CD4-positive, alpha-beta T cell (primary cell): ENCODE data around the gene AGBL5. TPM values are rescaled to one million over a fixed set of nuclear protein-coding genes. Genes with fewer than 3 reads are reported as not detected.

ENCODE experiments used
- ATAC-seq: fragments of 200-7000 bp; cut with Tn5 transposase; one replicate; pipeline ENCODE4 v1.10.0; 2022; ENCODE audit warnings: mild to moderate bottlenecking; ENCODE audit not compliant: poor library complexity
- CTCF ChIA-PET: fragments of 350-600 bp; sonication (Branson Sonifier 250); formaldehyde crosslinking; loops from one replicate; lab custom pipeline; 2021; ENCODE audit warnings: antibody characterized with exemption, inconsistent platforms; lab: Charles Lee
- POLR2A ChIA-PET: fragments of 350-600 bp; sonication (Branson Sonifier 250); formaldehyde crosslinking; loops from one replicate; lab custom pipeline; 2021; ENCODE audit warnings: antibody characterized with exemption, inconsistent platforms; lab: Charles Lee
- DNase-seq, 14 experiments: peaks; one replicate each; pipeline ENCODE4 v3.0.0-alpha.2; 2013 to 2020; ENCODE audit warnings: mixed read lengths in 2 of 14
- H3K27ac ChIP-seq, 2 donors: one replicate each; pipeline versions ENCODE4 v1.5.1 to v1.7.0; 2013; ENCODE audit warnings: low read length in 2 of 2, low read depth in 1 of 2, mild to moderate bottlenecking in 1 of 2
- H3K27me3 ChIP-seq, 2 experiments: 1 replicate in 1 of 2; 2 replicates in 1 of 2; pipeline versions ENCODE4 v1.6.1 to v1.7.0; 2013; ENCODE audit warnings: low read length in 2 of 2, control low read depth in 1 of 2, mild to moderate bottlenecking in 1 of 2, moderate library complexity in 1 of 2; ENCODE audit not compliant: insufficient read depth in 2 of 2, control insufficient read depth in 1 of 2
- H3K36me3 ChIP-seq: one replicate; pipeline ENCODE4 v1.6.1; 2013; ENCODE audit warnings: low read length, control low read depth; ENCODE audit not compliant: insufficient read depth
- H3K4me1 ChIP-seq: one replicate; pipeline ENCODE4 v1.6.1; 2013; ENCODE audit warnings: low read length, control low read depth; ENCODE audit not compliant: insufficient read depth
- H3K4me3 ChIP-seq: one replicate; pipeline ENCODE4 v1.5.1; 2013; ENCODE audit warnings: mild to moderate bottlenecking, low read length, moderate library complexity
- H3K9me3 ChIP-seq, 2 experiments: 1 replicate in 1 of 2; 2 replicates in 1 of 2; pipeline versions ENCODE4 v1.6.1 to v1.7.0; 2013; ENCODE audit warnings: low read length in 2 of 2, mild to moderate bottlenecking in 2 of 2, control low read depth in 1 of 2, moderate library complexity in 1 of 2; ENCODE audit not compliant: control insufficient read depth in 1 of 2, insufficient read depth in 1 of 2
- H3K27ac Mint-ChIP-seq: one replicate; pipeline ENCODE4 v1.8.0; 2020; ENCODE audit warnings: mixed read lengths
- H3K27me3 Mint-ChIP-seq: one replicate; pipeline ENCODE4 v1.8.0; 2021; ENCODE audit warnings: mixed read lengths
- H3K36me3 Mint-ChIP-seq: one replicate; pipeline ENCODE4 v1.8.0; 2021; ENCODE audit warnings: low read depth, mixed read lengths
- H3K4me1 Mint-ChIP-seq: one replicate; pipeline ENCODE4 v1.8.0; 2021; ENCODE audit warnings: low read depth, mixed read lengths
- H3K4me3 Mint-ChIP-seq: one replicate; pipeline ENCODE4 v1.8.0; 2020; ENCODE audit warnings: mild to moderate bottlenecking, mixed read lengths
- H3K9me3 Mint-ChIP-seq: one replicate; pipeline ENCODE4 v1.8.0; 2020; ENCODE audit warnings: mixed read lengths
- CTCF ChIP-seq: fragments of 200-600 bp; IDR thresholded peaks from one replicate; pipeline ENCODE4 v1.8.0; 2022; ENCODE audit warnings: antibody characterized with exemption, mild to moderate bottlenecking
- intact Hi-C, 2 experiments: fragments of 100-400 bp; cut with DNase I in 1 of 2; cut with micrococcal nuclease in 1 of 2; formaldehyde crosslinking; loops; one replicate each; pipeline versions ENCODE4 v1.15.1 to v1.9.0; 2023 to 2025; cut with DNase I, micrococcal nuclease
- total RNA-seq, 174 experiments: library from RNA in 2 of 174; stranded (reverse) in 2 of 174; gene quantifications; one replicate each; pipeline ENCODE4 v1.2.3 and lab custom pipeline; 2021 to 2026

AGBL5 gene
- total RNA-seq, 2 experiments from 2014 or later, result 10.8 to 11.6 TPM

- H3K36me3 ChIP-seq, result peaks cover 36% of the 10 kb centered on the region
- peak overlapping the region; percentile 34 for H3K27ac Mint-ChIP-seq
- ATAC-seq (no peak), DNase-seq (no peak)
- H3K4me1 ChIP-seq, result no peaks in the 10 kb centered on the region
- H3K27ac ChIP-seq, result no peak overlapping the region
- POLR2A ChIA-PET, result no interaction called here
- no peaks in the 10 kb centered on the region for H3K27me3 ChIP-seq
- CTCF ChIA-PET, result no interaction called here
- H3K4me3 ChIP-seq, result no peak overlapping the region
- no peak overlapping the region for H3K4me3 Mint-ChIP-seq
- TF ChIP-seq CTCF, result no peak
- no peaks in the 10 kb centered on the region for H3K9me3 Mint-ChIP-seq
- no peaks in the 10 kb centered on the region for H3K27me3 Mint-ChIP-seq
- peaks cover 4% of the 10 kb centered on the region for H3K4me1 Mint-ChIP-seq
- intact Hi-C loops, result no loop called here
- H3K9me3 ChIP-seq, result no peaks in the 10 kb centered on the region
- H3K36me3 Mint-ChIP-seq, result peaks cover 41% of the 10 kb centered on the region
These were observed 8.4 kb upstream of the AGBL5 start for GRCh38 chr2:27042985-27043634.

- Histone ChIP-seq H3K4me3 (peak overlapping the region; percentile 76), H3K9me3 (no peaks in the 10 kb centered on the region), H3K36me3 (peaks cover 4% of the 10 kb centered on the region), H3K4me1 (peaks cover 20% of the 10 kb centered on the region), H3K27me3 (no peaks in the 10 kb centered on the region), H3K27ac (peak overlapping the region; percentile 41 to 77)
- ChIA-PET CTCF (interaction anchor here (0.9 to 3.1 kb wide), 10 partner anchors 12 to 230 kb away, joined by 3 to 18 read pairs (median 7); partner anchors contain the start of genes KHK, OST4, PREB and TMEM214), POLR2A (interaction anchor here (0.6 to 13.4 kb wide), 16 partner anchors 10 to 1821 kb away, joined by 3 to 301 read pairs (median 8); partner anchors contain the start of genes ABHD1, ATRAID, KHK and MPV17)
- no peaks in the 10 kb centered on the region for H3K9me3 Mint-ChIP-seq
- H3K27me3 Mint-ChIP-seq, result peaks cover 15% of the 10 kb centered on the region
- ATAC-seq, result peak; percentile 11
- H3K36me3 Mint-ChIP-seq, result peaks cover 30% of the 10 kb centered on the region
- peak overlapping the region; percentile 100 for H3K27ac Mint-ChIP-seq
- DNase-seq, result peak in 12 of 14 experiments; percentile 22 to 86 (median 49)
- intact Hi-C loops, result loop anchor here (1.0 to 5.0 kb wide), 6 partner anchors 16 to 163 kb away; partner anchors contain the start of genes ATRAID (in 1 of the 2), KHK (in 1 of the 2), SLC5A6 (in 1 of the 2) and TMEM214 (in 1 of the 2)
- peak overlapping the region; percentile 100 for H3K4me3 Mint-ChIP-seq
- H3K4me1 Mint-ChIP-seq, result peaks cover 27% of the 10 kb centered on the region
- TF ChIP-seq CTCF, result no peak
These were observed 1.8 kb upstream of the AGBL5 start for GRCh38 chr2:27049422-27050280.
